Esophagus squamous epithelium (tissue), 4 donors: ENCODE data around the gene NBPF9.
"Not testable (repeated sequence)": the region's sequence is repeated elsewhere in the genome, so short reads cannot be mapped to it uniquely, and the experiment has no call there.

ENCODE experiments used
- POLR2A ChIP-seq, 4 donors: fragments of 450-650 bp; IDR thresholded peaks; one replicate each; pipeline ENCODE4 v1.6.1; 2017; ENCODE audit warnings: antibody characterized with exemption in 4 of 4, mild to moderate bottlenecking in 4 of 4, moderate library complexity in 3 of 4
- TF ChIP-seq, protein P1 (sequence below), 6 experiments: fragments of 450-650 bp in 4 of 6; fragments of 200-600 bp in 2 of 6; sonication (generic) in 2 of 6; IDR thresholded peaks; one replicate each; pipeline ENCODE4 v1.5.1; 2016 to 2019; ENCODE audit warnings: antibody characterized with exemption in 6 of 6, mild to moderate bottlenecking in 4 of 6, moderate library complexity in 4 of 6

DNA sequence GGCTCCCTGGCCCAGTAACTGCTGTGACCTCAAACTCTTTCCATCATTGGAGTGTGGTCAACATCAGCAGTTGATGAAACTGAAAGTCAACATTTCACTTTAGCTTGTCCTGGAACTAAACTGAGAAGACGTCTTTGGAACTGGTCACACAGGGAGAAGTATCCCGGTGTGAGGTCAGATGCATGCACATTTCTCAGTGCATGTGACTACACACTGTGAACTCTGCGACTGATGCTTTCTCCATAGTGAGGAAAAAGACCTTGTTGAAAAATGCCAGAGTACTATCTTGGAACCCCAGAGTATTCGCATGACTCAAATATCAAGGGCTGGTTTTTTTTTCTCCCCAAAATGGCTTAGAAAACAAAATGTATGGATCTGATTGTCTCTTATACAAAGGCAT, 46.6 kb upstream of the NBPF9 start:
- TF ChIP-seq, protein P1, sequence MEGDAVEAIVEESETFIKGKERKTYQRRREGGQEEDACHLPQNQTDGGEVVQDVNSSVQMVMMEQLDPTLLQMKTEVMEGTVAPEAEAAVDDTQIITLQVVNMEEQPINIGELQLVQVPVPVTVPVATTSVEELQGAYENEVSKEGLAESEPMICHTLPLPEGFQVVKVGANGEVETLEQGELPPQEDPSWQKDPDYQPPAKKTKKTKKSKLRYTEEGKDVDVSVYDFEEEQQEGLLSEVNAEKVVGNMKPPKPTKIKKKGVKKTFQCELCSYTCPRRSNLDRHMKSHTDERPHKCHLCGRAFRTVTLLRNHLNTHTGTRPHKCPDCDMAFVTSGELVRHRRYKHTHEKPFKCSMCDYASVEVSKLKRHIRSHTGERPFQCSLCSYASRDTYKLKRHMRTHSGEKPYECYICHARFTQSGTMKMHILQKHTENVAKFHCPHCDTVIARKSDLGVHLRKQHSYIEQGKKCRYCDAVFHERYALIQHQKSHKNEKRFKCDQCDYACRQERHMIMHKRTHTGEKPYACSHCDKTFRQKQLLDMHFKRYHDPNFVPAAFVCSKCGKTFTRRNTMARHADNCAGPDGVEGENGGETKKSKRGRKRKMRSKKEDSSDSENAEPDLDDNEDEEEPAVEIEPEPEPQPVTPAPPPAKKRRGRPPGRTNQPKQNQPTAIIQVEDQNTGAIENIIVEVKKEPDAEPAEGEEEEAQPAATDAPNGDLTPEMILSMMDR (IDR thresholded peaks at IDR 0.05), result not testable (repeated sequence)
- not testable (repeated sequence) for TF ChIP-seq POLR2A (IDR thresholded peaks at IDR 0.05)
